Activated CD4-positive, alpha-beta T cell treated with anti-CD3 and anti-CD28 coated beads for 36 hours (primary cell): ENCODE measurements around the gene MVP. TPM values are rescaled to one million over a fixed set of nuclear protein-coding genes. Genes with fewer than 3 reads are reported as not detected.

Source experiments
- ATAC-seq: fragments of 200-7000 bp; cut with Tn5 transposase; one replicate; pipeline ENCODE4 v1.10.0; 2021; ENCODE audit warnings: mild to moderate bottlenecking, moderate library complexity
- CTCF ChIA-PET: fragments of 350-600 bp; sonication (Branson Sonifier 250); formaldehyde crosslinking; loops from one replicate; lab custom pipeline; 2021; ENCODE audit warnings: antibody characterized with exemption; lab: Charles Lee
- POLR2A ChIA-PET: fragments of 350-600 bp; sonication (Branson Sonifier 250); formaldehyde crosslinking; loops from one replicate; lab custom pipeline; 2021; ENCODE audit warnings: antibody characterized with exemption, inconsistent platforms; lab: Charles Lee
- DNase-seq: peaks from one replicate; pipeline ENCODE4 v3.0.0-alpha.2; 2020
- H3K27ac Mint-ChIP-seq: one replicate; pipeline ENCODE4 v1.8.0; 2021; ENCODE audit warnings: mixed read lengths
- H3K27me3 Mint-ChIP-seq: one replicate; pipeline ENCODE4 v1.8.0; 2021; ENCODE audit warnings: mixed read lengths
- H3K36me3 Mint-ChIP-seq: one replicate; pipeline ENCODE4 v1.8.0; 2021; ENCODE audit warnings: low read depth, mixed read lengths
- H3K4me1 Mint-ChIP-seq: one replicate; pipeline ENCODE4 v1.8.0; 2021; ENCODE audit warnings: mixed read lengths
- H3K4me3 Mint-ChIP-seq: one replicate; pipeline ENCODE4 v1.8.0; 2021; ENCODE audit warnings: mild to moderate bottlenecking, moderate library complexity, mixed read lengths
- H3K9me3 Mint-ChIP-seq: one replicate; pipeline ENCODE4 v1.8.0; 2021; ENCODE audit warnings: low read depth, mixed read lengths
- intact Hi-C, 2 experiments: fragments of 100-400 bp; cut with DNase I in 1 of 2; cut with micrococcal nuclease in 1 of 2; formaldehyde crosslinking; loops; one replicate each; pipeline versions ENCODE4 v1.14.2 to v1.15.1; 2022 to 2024; cut with DNase I, micrococcal nuclease
- total RNA-seq, 2 experiments: library from RNA; stranded (reverse); gene quantifications; one replicate each; pipeline ENCODE4 v1.2.3, GENCODE V29; 2021

The MVP gene
- total RNA-seq, 2 experiments from 2014 or later, result 86.2 to 101 TPM

GRCh38 chr16:29857133-29857760, 37.0 kb downstream of the MVP start:
- no peaks in the 10 kb centered on the region for H3K9me3 Mint-ChIP-seq
- H3K27ac Mint-ChIP-seq, result no peak overlapping the region
- DNase-seq (no peak), ATAC-seq (no peak)
- ChIA-PET CTCF (interaction anchor here (3.5 kb wide), 1 partner anchor 9 kb away, joined by 15 read pairs; no protein-coding TSS in a partner anchor), POLR2A (interaction anchor here (0.6 kb wide), 1 partner anchor 35 kb away, joined by 6 read pairs; no protein-coding TSS in a partner anchor)
- H3K4me1 Mint-ChIP-seq, result peaks cover 18% of the 10 kb centered on the region
- H3K27me3 Mint-ChIP-seq, result no peaks in the 10 kb centered on the region
- H3K4me3 Mint-ChIP-seq, result no peak overlapping the region
- intact Hi-C loops, result no loop called here
- peaks cover 14% of the 10 kb centered on the region for H3K36me3 Mint-ChIP-seq

- ChIA-PET CTCF (interaction anchor here (0.7 to 3.5 kb wide), 3 partner anchors 10 to 16 kb away, joined by 3 to 15 read pairs (median 4); no protein-coding TSS in a partner anchor), POLR2A (no interaction called here)
- ATAC-seq (no peak), DNase-seq (no peak)
- Mint-ChIP-seq H3K27ac (no peak overlapping the region), H3K4me3 (no peak overlapping the region), H3K27me3 (no peaks in the 10 kb centered on the region), H3K4me1 (peaks cover 18% of the 10 kb centered on the region), H3K36me3 (peaks cover 16% of the 10 kb centered on the region), H3K9me3 (no peaks in the 10 kb centered on the region)
- intact Hi-C loops, result no loop called here
These were observed 38.0 kb downstream of the MVP start for GRCh38 chr16:29858149-29858849.

DNA sequence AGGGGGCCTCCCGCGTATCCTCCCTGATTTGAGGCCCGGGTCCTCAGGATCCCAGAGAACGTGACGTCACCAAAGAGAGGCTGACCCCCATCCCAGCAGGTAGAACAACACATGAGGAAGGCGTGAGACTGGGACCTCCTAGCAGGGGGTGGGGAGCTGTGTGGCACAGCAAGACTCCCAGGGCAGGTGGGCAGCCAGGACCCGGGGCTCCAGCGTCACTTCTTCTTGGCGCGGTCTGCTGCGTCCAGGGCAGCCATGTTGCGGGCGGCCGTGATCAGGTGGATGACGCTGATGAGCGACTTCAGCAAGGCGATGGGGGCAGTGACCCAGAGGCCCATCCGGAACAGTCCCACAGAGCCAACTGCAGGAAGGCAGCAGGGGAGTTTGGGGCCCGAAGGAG, 38.7 kb downstream of the MVP start:
- Mint-ChIP-seq H3K4me1 (peaks cover 18% of the 10 kb centered on the region), H3K4me3 (no peak overlapping the region), H3K27ac (no peak overlapping the region), H3K9me3 (no peaks in the 10 kb centered on the region), H3K27me3 (no peaks in the 10 kb centered on the region), H3K36me3 (peaks cover 16% of the 10 kb centered on the region)
- DNase-seq (no peak), ATAC-seq (no peak)
- intact Hi-C loops, result no loop called here
- CTCF ChIA-PET, result interaction anchor here (0.7 to 3.5 kb wide), 2 partner anchors 11 to 205 kb away, joined by 3 to 15 read pairs; no protein-coding TSS in a partner anchor
- POLR2A ChIA-PET, result no interaction called here

- Mint-ChIP-seq H3K36me3 (peaks cover 16% of the 10 kb centered on the region), H3K27ac (no peak overlapping the region), H3K4me1 (peaks cover 18% of the 10 kb centered on the region), H3K4me3 (no peak overlapping the region), H3K27me3 (no peaks in the 10 kb centered on the region), H3K9me3 (no peaks in the 10 kb centered on the region)
- DNase-seq (no peak), ATAC-seq (no peak)
- ChIA-PET POLR2A (interaction anchor here (0.6 kb wide), 1 partner anchor 10 kb away, joined by 5 read pairs; no protein-coding TSS in a partner anchor), CTCF (interaction anchor here (0.8 kb wide), 1 partner anchor 182 kb away, joined by 4 read pairs; no protein-coding TSS in a partner anchor)
- intact Hi-C loops, result loop anchor here in 1 of 2 experiments (10.0 kb wide), 1 partner anchor 165 kb away; the partner anchor contains the start of gene C16orf92
These were observed 40.0 kb downstream of the MVP start for GRCh38 chr16:29860218-29860617.

GRCh38 chr16:29862383-29862883, 42.2 kb downstream of the MVP start:
- peak overlapping the region; percentile 93 for H3K27ac Mint-ChIP-seq
- POLR2A ChIA-PET, result interaction anchor here (0.5 to 1.5 kb wide), 3 partner anchors 15 to 66 kb away, joined by 3 to 4 read pairs (median 3); no protein-coding TSS in a partner anchor
- CTCF ChIA-PET, result interaction anchor here (2.2 to 2.6 kb wide), 2 partner anchors 14 to 55 kb away, joined by 8 to 9 read pairs; no protein-coding TSS in a partner anchor
- peaks cover 16% of the 10 kb centered on the region for H3K36me3 Mint-ChIP-seq
- H3K27me3 Mint-ChIP-seq, result no peaks in the 10 kb centered on the region
- H3K9me3 Mint-ChIP-seq, result no peaks in the 10 kb centered on the region
- H3K4me1 Mint-ChIP-seq, result peaks cover 18% of the 10 kb centered on the region
- intact Hi-C loops, result loop anchor here (2.0 to 10.0 kb wide), 3 partner anchors 46 to 162 kb away; partner anchors contain the start of genes C16orf92 (in 1 of the 2) and PAGR1 (in 1 of the 2)
- H3K4me3 Mint-ChIP-seq, result peak overlapping the region; percentile 90
- ATAC-seq (peak; percentile 1), DNase-seq (no peak)

GRCh38 chr16:29862884-29863668, 42.8 kb downstream of the MVP start, which contains the start of gene CDIPT:
Gene CDIPT (minus strand): TSS chr16:29863226. CDS start chr16:29862857, 369 bp downstream.
- H3K9me3 Mint-ChIP-seq, result no peaks in the 10 kb centered on the region
- H3K27me3 Mint-ChIP-seq, result no peaks in the 10 kb centered on the region
- intact Hi-C loops, result loop anchor here (1.0 to 10.0 kb wide), 19 partner anchors 14 to 913 kb away; partner anchors contain the start of genes INO80E (in 2 of the 2), KCTD13 (in 2 of the 2), PAGR1 (in 2 of the 2) and ALDOA (in 1 of the 2)
- H3K4me1 Mint-ChIP-seq, result peaks cover 18% of the 10 kb centered on the region
- H3K36me3 Mint-ChIP-seq, result peaks cover 16% of the 10 kb centered on the region
- DNase-seq (peak; percentile 96), ATAC-seq (peak; percentile 99)
- ChIA-PET CTCF (interaction anchor here (0.6 to 2.6 kb wide), 10 partner anchors 9 to 941 kb away, joined by 3 to 12 read pairs (median 4); partner anchors contain the start of genes KCTD13 and TMEM219), POLR2A (interaction anchor here (0.5 to 1.5 kb wide), 3 partner anchors 14 to 66 kb away, joined by 3 to 4 read pairs (median 3); no protein-coding TSS in a partner anchor)
- peak within 1 kb of the TSS; percentile 98 for H3K27ac Mint-ChIP-seq
- H3K4me3 Mint-ChIP-seq, result peak within 1 kb of the TSS; percentile 90

- DNase-seq (no peak), ATAC-seq (no peak)
- H3K9me3 Mint-ChIP-seq, result no peaks in the 10 kb centered on the region
- intact Hi-C loops, result loop anchor here (1.0 to 10.0 kb wide), 19 partner anchors 14 to 913 kb away; partner anchors contain the start of genes INO80E (in 2 of the 2), KCTD13 (in 2 of the 2), PAGR1 (in 2 of the 2) and ALDOA (in 1 of the 2)
- peak overlapping the region; percentile 90 for H3K4me3 Mint-ChIP-seq
- POLR2A ChIA-PET, result interaction anchor here (1.0 to 1.5 kb wide), 2 partner anchors 14 to 15 kb away, joined by 3 to 4 read pairs; no protein-coding TSS in a partner anchor
- H3K27ac Mint-ChIP-seq, result peak overlapping the region; percentile 70
- peaks cover 16% of the 10 kb centered on the region for H3K4me1 Mint-ChIP-seq
- no peaks in the 10 kb centered on the region for H3K27me3 Mint-ChIP-seq
- CTCF ChIA-PET, result interaction anchor here (0.6 to 2.6 kb wide), 10 partner anchors 8 to 942 kb away, joined by 3 to 12 read pairs (median 4); partner anchors contain the start of genes KCTD13 and TMEM219
- H3K36me3 Mint-ChIP-seq, result peaks cover 13% of the 10 kb centered on the region
These were observed 43.4 kb downstream of the MVP start for GRCh38 chr16:29863669-29863984.

DNA sequence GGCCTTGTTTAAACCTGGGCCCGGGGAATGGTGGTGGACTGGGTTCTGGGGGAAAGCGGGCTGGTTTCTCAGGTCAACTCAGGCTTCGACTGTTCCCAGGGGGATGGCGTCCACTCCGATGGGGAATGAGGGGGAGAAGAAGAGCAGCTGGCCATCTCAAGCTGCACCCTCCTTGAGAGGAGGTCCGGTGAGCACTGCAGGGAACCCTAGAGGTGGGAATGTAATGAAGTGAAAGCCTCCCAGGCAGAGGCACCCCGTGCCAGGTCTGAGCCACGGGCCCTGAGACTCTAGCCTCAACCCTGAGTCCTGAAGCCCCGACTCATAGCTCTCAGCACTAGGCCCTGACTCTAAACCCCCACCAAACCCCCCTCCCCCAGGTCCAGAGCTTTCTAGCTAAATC, 43.9 kb downstream of the MVP start:
- no peak for ATAC-seq
- POLR2A ChIA-PET, result no interaction called here
- no peak for DNase-seq
- H3K27ac Mint-ChIP-seq, result no peak overlapping the region
- no peaks in the 10 kb centered on the region for H3K9me3 Mint-ChIP-seq
- no peak overlapping the region for H3K4me3 Mint-ChIP-seq
- no peaks in the 10 kb centered on the region for H3K27me3 Mint-ChIP-seq
- intact Hi-C loops, result loop anchor here in 1 of 2 experiments (10.0 kb wide), 1 partner anchor 161 kb away; the partner anchor contains the start of gene C16orf92
- peaks cover 10% of the 10 kb centered on the region for H3K36me3 Mint-ChIP-seq
- CTCF ChIA-PET, result interaction anchor here (0.6 to 2.6 kb wide), 8 partner anchors 16 to 164 kb away, joined by 3 to 12 read pairs (median 4); partner anchors contain the start of gene KCTD13
- H3K4me1 Mint-ChIP-seq, result peaks cover 16% of the 10 kb centered on the region

GRCh38 chr16:29868396-29869009, 48.2 kb downstream of the MVP start:
- H3K9me3 Mint-ChIP-seq, result no peaks in the 10 kb centered on the region
- CTCF ChIA-PET, result interaction anchor here (0.6 to 2.0 kb wide), 3 partner anchors 10 to 33 kb away, joined by 3 to 6 read pairs (median 4); no protein-coding TSS in a partner anchor
- H3K4me3 Mint-ChIP-seq, result no peak overlapping the region
- ATAC-seq (no peak), DNase-seq (no peak)
- H3K4me1 Mint-ChIP-seq, result no peaks in the 10 kb centered on the region
- H3K36me3 Mint-ChIP-seq, result no peaks in the 10 kb centered on the region
- H3K27ac Mint-ChIP-seq, result no peak overlapping the region
- intact Hi-C loops, result loop anchor here in 1 of 2 experiments (10.0 kb wide), 1 partner anchor 156 kb away; the partner anchor contains the start of gene C16orf92
- POLR2A ChIA-PET, result no interaction called here
- H3K27me3 Mint-ChIP-seq, result no peaks in the 10 kb centered on the region
